Colonic mucosa (tissue), 4 donors: Measurements from ENCODE around the gene CDYL. TPM values are rescaled to one million over a fixed set of nuclear protein-coding genes. Genes with fewer than 3 reads are reported as not detected.

ENCODE experiments used
- DNase-seq: peaks from one replicate; pipeline ENCODE4 v3.0.0-alpha.2; 2020
- H3K27ac ChIP-seq: fragments of 200-600 bp; one replicate; pipeline ENCODE4 v1.8.0; 2021
- H3K27me3 ChIP-seq: fragments of 200-600 bp; one replicate; pipeline ENCODE4 v1.8.0; 2021
- H3K36me3 ChIP-seq: fragments of 200-600 bp; one replicate; pipeline ENCODE4 v1.8.0; 2021
- H3K4me1 ChIP-seq: fragments of 200-600 bp; one replicate; pipeline ENCODE4 v1.8.0; 2021; ENCODE audit warnings: mild to moderate bottlenecking
- H3K4me3 ChIP-seq: fragments of 200-600 bp; one replicate; pipeline ENCODE4 v1.8.0; 2021
- H3K9ac ChIP-seq, 2 donors: one replicate each; pipeline ENCODE4 v1.7.0; 2013; ENCODE audit warnings: control low read depth in 2 of 2, low read depth in 2 of 2, low read length in 2 of 2
- H3K9me3 ChIP-seq: fragments of 200-600 bp; one replicate; pipeline ENCODE4 v1.8.0; 2021
- intact Hi-C: fragments of 100-400 bp; cut with DNase I; formaldehyde crosslinking; loops from one replicate; pipeline ENCODE4 v1.14.1; 2022
- total RNA-seq, 2 donors: library from RNA; stranded (reverse); fragmentation: NEBNext Ultra II Directional in 1 of 2; extraction: Animal tissue kit (Norgen Biotek cat#: 25700) in 1 of 2; gene quantifications; one replicate each; pipeline ENCODE4 v1.2.1, GENCODE V29; 2021
- TF ChIP-seq, protein P1 (sequence below): fragments of 200-600 bp; IDR thresholded peaks from one replicate; pipeline ENCODE4 v1.8.0; 2022; ENCODE audit warnings: antibody characterized with exemption, mild to moderate bottlenecking
- donor health status: healthy.
- donor health status: DM: no; HTN: no; CAD: no.
- donor health status: DM: no; HTN: no; CAD: no.

CDYL gene
- total RNA-seq, 2 donors from 2014 or later, result 44.3 to 48.6 TPM

DNA sequence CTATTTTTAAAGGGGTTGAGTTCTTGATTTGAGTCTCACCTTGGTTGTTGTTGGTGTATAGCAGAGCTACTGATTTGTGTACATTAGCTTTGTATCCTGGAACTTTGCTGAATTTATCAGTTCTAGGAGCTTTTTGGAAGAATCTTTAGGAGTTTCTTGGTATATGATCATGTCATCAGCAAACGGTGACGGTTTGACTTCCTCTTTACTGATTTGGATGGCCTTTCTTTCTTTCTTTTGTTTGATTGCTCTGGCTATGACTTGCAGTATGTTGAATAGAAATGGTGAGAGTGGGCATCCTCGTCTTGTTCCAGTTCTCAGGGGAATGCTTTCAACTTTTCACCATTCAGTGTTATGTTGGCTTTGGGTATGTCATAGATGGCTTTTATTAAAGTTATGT lies 64.0 kb downstream of the CDYL start:
- no peak overlapping the region for H3K27ac ChIP-seq
- H3K4me1 ChIP-seq, result no peaks in the 10 kb centered on the region
- TF ChIP-seq, protein P1, sequence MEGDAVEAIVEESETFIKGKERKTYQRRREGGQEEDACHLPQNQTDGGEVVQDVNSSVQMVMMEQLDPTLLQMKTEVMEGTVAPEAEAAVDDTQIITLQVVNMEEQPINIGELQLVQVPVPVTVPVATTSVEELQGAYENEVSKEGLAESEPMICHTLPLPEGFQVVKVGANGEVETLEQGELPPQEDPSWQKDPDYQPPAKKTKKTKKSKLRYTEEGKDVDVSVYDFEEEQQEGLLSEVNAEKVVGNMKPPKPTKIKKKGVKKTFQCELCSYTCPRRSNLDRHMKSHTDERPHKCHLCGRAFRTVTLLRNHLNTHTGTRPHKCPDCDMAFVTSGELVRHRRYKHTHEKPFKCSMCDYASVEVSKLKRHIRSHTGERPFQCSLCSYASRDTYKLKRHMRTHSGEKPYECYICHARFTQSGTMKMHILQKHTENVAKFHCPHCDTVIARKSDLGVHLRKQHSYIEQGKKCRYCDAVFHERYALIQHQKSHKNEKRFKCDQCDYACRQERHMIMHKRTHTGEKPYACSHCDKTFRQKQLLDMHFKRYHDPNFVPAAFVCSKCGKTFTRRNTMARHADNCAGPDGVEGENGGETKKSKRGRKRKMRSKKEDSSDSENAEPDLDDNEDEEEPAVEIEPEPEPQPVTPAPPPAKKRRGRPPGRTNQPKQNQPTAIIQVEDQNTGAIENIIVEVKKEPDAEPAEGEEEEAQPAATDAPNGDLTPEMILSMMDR, result no peak
- H3K4me3 ChIP-seq, result no peak overlapping the region
- H3K27me3 ChIP-seq, result no peaks in the 10 kb centered on the region
- H3K9me3 ChIP-seq, result no peaks in the 10 kb centered on the region
- no peak overlapping the region for H3K9ac ChIP-seq
- no peak for DNase-seq
- intact Hi-C loops, result no loop called here
- no peaks in the 10 kb centered on the region for H3K36me3 ChIP-seq

- Histone ChIP-seq H3K9ac (no peak overlapping the region), H3K27me3 (no peaks in the 10 kb centered on the region), H3K4me1 (peaks cover 5% of the 10 kb centered on the region), H3K9me3 (no peaks in the 10 kb centered on the region), H3K36me3 (no peaks in the 10 kb centered on the region), H3K4me3 (no peak overlapping the region), H3K27ac (no peak overlapping the region)
- intact Hi-C loops, result no loop called here
- TF ChIP-seq, protein P1, result no peak
- DNase-seq, result no peak
Measured at GRCh38 chr6:4844108-4844507, 67.9 kb downstream of the CDYL start.

DNA sequence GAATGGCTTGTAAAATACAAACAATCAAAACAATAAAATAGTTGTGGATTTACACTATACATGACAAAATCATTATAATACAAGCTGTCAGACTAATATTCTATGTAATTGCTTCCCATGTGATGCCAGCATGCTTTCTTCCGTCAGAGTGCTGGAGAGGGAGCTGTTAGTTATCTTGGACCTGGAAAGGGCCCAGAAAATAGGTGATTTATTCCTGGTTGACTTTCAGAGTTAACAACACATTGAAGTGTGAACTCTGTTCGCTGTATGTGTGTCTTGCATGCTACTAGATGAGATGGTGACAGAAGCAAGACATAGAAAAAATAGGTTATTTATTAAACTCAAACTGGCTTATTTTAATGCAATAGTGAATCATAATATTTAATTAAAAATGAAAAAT lies 70.2 kb downstream of the CDYL start:
- TF ChIP-seq, protein P1, result no peak
- peaks cover 5% of the 10 kb centered on the region for H3K4me1 ChIP-seq
- no peaks in the 10 kb centered on the region for H3K9me3 ChIP-seq
- intact Hi-C loops, result no loop called here
- no peaks in the 10 kb centered on the region for H3K27me3 ChIP-seq
- H3K9ac ChIP-seq, result no peak overlapping the region
- no peaks in the 10 kb centered on the region for H3K36me3 ChIP-seq
- H3K27ac ChIP-seq, result no peak overlapping the region
- H3K4me3 ChIP-seq, result no peak overlapping the region
- no peak for DNase-seq

DNA sequence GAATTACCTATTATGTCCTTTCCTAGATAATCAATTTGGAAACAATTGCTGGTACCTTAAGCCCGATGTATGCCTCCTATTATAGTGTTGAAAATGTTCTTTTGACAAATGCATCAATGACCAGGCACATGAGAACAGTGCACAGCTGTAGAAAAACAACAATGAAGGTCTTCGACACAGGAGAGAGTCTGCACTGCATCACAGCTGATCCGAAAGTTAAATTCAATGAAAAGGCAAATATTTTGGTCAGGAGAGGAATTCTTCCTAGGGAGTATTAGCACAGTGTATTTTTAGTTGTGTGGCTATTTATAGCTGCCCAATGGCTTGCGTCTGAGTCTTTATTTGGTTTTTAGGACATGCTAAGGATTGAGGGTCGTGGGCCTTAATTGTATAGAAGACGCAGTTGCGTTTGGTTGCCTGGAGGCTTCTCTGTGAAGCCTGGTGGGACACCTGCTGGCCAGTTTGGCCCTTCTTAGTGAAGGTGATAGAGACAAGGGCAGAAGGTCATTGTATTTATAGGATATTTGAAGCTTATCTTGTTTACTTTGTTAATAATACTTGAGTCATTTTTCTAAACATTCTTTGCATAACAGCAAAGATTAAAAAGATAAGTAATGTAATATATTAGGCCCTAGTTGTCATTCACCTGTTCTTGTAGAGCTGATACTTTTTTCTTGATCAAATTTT lies 72.3 kb downstream of the CDYL start:
- no peak overlapping the region for H3K27ac ChIP-seq
- H3K9ac ChIP-seq, result no peak overlapping the region
- no peak overlapping the region for H3K4me3 ChIP-seq
- H3K9me3 ChIP-seq, result no peaks in the 10 kb centered on the region
- H3K4me1 ChIP-seq, result peaks cover 5% of the 10 kb centered on the region
- intact Hi-C loops, result no loop called here
- no peaks in the 10 kb centered on the region for H3K27me3 ChIP-seq
- no peaks in the 10 kb centered on the region for H3K36me3 ChIP-seq
- TF ChIP-seq, protein P1, result no peak
- DNase-seq, result no peak

DNA sequence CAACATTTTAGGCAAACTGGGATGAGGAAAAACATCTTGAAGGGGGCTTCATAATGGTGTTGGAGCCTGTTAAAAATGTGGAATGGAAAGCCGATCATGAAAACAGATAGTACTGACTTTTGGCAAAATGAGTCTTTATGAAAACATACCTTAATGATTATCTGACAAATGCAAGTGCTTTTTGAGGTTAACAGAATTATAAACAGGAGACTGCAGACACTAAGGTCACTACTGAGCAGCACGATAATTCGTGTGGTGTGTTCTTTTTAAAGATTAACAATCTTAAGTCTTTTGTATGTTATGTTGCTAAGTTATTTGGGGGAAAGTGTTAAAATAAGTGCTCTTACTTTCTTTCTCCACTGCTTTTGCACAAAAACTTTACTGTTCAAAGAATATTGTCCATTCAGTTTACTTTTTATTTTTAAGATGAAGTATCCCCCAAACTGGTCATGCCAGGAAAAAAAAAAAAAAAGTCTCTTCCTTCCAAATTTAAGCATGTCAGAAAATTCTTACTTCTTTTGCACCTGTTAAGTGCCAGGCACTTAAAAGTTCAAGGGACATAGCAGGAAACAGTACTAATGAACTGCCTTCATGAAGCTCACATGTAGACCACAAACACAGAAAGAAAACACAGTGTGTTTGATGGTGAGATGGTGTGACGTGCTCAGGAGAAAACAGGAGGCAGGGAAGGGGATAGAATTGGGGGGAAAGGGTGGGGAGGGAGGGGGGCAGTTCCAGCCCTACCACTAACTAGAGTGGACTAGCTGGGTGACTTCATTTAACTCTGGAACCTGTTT lies 73.2 kb downstream of the CDYL start:
- H3K27me3 ChIP-seq, result no peaks in the 10 kb centered on the region
- no peak overlapping the region for H3K27ac ChIP-seq
- intact Hi-C loops, result no loop called here
- TF ChIP-seq, protein P1, result no peak
- H3K4me3 ChIP-seq, result no peak overlapping the region
- no peak overlapping the region for H3K9ac ChIP-seq
- DNase-seq, result no peak
- no peaks in the 10 kb centered on the region for H3K9me3 ChIP-seq
- no peaks in the 10 kb centered on the region for H3K36me3 ChIP-seq
- peaks cover 5% of the 10 kb centered on the region for H3K4me1 ChIP-seq
